Central memory CD8-positive, alpha-beta T cell (primary cell): ENCODE results near the gene SLC24A5.

ENCODE experiments used
- ATAC-seq: fragments of 150-1000 bp; cut with Tn5 transposase; replicated peaks from 2 replicates; pipeline ENCODE4 v1.10.0; 2022; ENCODE audit warnings: mild to moderate bottlenecking, moderate FRiP score, moderate number of reproducible peaks; ENCODE audit not compliant: poor library complexity, severe bottlenecking; ENCODE audit errors: extremely low read depth
- DNase-seq, 2 donors: peaks; one replicate each; pipeline ENCODE4 v3.0.0; 2021; ENCODE audit warnings: low spot score in 2 of 2
- H3K27ac Mint-ChIP-seq: one replicate; pipeline ENCODE4 v1.8.0; 2022; ENCODE audit warnings: low read depth, mild to moderate bottlenecking, moderate library complexity, mixed read lengths
- H3K27me3 Mint-ChIP-seq: one replicate; pipeline ENCODE4 v1.8.0; 2022; ENCODE audit warnings: mixed read lengths
- H3K36me3 Mint-ChIP-seq: one replicate; pipeline ENCODE4 v1.8.0; 2022; ENCODE audit warnings: mild to moderate bottlenecking, moderate library complexity, mixed read lengths; ENCODE audit not compliant: insufficient read depth
- H3K4me1 Mint-ChIP-seq: one replicate; pipeline ENCODE4 v1.8.0; 2022; ENCODE audit warnings: mixed read lengths
- H3K4me3 Mint-ChIP-seq: one replicate; pipeline ENCODE4 v1.8.0; 2022; ENCODE audit warnings: mild to moderate bottlenecking, moderate library complexity, mixed read lengths
- H3K9me3 Mint-ChIP-seq: one replicate; pipeline ENCODE4 v1.8.0; 2022; ENCODE audit warnings: mixed read lengths

The SLC24A5 gene

DNA sequence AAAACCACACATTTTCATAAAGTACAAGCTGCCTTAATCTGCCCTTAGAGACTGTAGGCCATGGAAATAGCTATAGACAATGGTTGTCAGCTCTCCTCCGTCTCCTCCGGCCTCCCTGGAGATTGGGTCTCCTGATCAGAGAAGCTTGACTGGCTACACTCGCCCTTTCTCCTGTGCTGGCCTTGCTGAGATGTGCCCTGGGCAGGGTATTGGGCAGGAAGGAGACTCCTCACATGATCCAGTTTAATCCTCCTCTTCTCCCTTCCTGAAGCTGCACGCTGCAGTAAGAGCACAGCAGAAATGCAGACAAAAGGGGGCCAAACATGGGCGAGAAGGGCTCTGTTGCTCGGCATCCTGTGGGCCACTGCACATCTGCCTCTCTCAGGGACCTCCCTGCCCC lies at the start of gene SLC24A5:
SLC24A5 (plus strand) TSS at position 246 of the 400 bp plus-strand sequence; CDS start at position 301, 55 bp downstream.
- Mint-ChIP-seq H3K27ac (no peak within 1 kb of the TSS), H3K36me3 (no peaks in the 10 kb centered on the region), H3K27me3 (peaks cover 20% of the 10 kb centered on the region), H3K4me3 (no peak within 1 kb of the TSS), H3K9me3 (peaks cover 5% of the 10 kb centered on the region), H3K4me1 (no peaks in the 10 kb centered on the region)
- DNase-seq (no peak), ATAC-seq (no peak)

DNA sequence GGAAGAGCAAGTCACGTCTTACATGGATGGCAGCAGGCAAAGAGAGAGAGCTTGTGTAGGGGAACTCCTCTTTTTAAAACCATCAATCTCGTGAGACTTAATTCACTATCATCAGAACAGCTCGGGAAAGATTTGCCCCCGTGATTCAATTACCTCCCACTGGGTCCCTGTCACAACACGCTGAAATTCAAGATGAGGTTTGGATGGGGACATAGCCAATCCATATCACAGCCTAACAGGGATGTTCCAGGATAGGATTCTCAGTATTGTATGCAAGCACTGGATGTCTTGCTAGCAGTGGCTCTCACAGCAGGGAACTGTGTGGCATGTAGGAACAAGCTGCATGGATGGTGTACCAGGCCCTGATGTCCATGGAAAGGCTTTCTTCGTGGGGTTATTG lies 47.8 kb upstream of the SLC24A5 start:
- DNase-seq (no peak), ATAC-seq (no peak)
- no peaks in the 10 kb centered on the region for H3K36me3 Mint-ChIP-seq
- no peaks in the 10 kb centered on the region for H3K9me3 Mint-ChIP-seq
- no peak overlapping the region for H3K4me3 Mint-ChIP-seq
- peaks cover 20% of the 10 kb centered on the region for H3K27me3 Mint-ChIP-seq
- no peak overlapping the region for H3K27ac Mint-ChIP-seq
- H3K4me1 Mint-ChIP-seq: no peaks in the 10 kb centered on the region

DNA sequence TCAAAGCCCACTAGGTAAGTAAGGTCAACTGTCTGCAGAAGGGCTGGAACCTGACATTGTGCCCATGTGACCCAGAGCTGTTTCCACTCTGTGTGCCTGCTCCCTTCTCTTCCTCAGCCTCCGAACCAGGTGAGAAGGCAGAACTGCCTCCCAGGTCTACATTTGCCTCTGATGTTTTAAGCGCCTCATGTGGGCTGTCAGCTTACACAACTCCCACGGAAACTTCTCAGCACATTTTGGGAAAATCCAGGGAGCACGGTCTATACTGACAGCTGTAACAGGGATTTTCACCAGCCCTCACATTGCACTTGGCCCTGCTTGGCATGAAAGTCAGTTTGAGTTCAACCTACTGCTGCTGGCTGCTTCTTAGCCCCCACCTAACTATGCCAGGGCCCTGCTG lies 46.9 kb upstream of the SLC24A5 start:
- H3K36me3 Mint-ChIP-seq: peaks cover 1% of the 10 kb centered on the region
- DNase-seq (no peak), ATAC-seq (no peak)
- no peak overlapping the region for H3K4me3 Mint-ChIP-seq
- no peaks in the 10 kb centered on the region for H3K4me1 Mint-ChIP-seq
- no peaks in the 10 kb centered on the region for H3K9me3 Mint-ChIP-seq
- no peak overlapping the region for H3K27ac Mint-ChIP-seq
- peaks cover 22% of the 10 kb centered on the region for H3K27me3 Mint-ChIP-seq

GRCh38 chr15:48076454-48076853 lies 44.3 kb upstream of the SLC24A5 start:
- Mint-ChIP-seq H3K4me1 (no peaks in the 10 kb centered on the region), H3K27ac (no peak overlapping the region), H3K36me3 (peaks cover 1% of the 10 kb centered on the region), H3K9me3 (no peaks in the 10 kb centered on the region), H3K4me3 (no peak overlapping the region), H3K27me3 (peaks cover 34% of the 10 kb centered on the region)
- ATAC-seq (no peak), DNase-seq (no peak)

DNA sequence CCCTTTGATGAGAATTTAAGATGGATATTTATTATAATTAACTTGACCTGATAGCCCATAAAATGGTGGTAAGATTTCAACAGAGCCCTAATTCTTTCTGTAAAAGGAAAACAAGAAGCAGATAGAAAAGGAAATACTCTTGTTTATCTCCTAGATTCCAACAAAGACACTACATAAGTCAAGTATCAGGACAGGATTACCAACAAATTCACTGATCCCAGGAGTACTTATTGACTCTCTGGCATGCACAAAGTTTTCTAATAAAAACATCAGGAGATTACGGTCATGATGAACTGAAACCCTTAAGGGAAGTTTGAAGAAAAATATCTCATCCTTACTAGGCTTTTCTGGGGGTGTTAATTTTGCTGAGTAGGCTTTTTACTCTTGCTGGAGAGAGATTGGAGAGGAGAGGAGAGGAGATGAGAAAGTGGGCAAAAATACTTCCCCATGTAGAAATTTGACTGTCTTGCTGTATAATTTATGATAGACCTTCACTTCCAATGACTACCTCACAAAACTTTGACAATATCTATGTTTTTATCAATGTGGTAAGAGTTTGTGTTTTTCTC lies 43.1 kb upstream of the SLC24A5 start:
- peaks cover 34% of the 10 kb centered on the region for H3K27me3 Mint-ChIP-seq
- H3K4me1 Mint-ChIP-seq: no peaks in the 10 kb centered on the region

DNA sequence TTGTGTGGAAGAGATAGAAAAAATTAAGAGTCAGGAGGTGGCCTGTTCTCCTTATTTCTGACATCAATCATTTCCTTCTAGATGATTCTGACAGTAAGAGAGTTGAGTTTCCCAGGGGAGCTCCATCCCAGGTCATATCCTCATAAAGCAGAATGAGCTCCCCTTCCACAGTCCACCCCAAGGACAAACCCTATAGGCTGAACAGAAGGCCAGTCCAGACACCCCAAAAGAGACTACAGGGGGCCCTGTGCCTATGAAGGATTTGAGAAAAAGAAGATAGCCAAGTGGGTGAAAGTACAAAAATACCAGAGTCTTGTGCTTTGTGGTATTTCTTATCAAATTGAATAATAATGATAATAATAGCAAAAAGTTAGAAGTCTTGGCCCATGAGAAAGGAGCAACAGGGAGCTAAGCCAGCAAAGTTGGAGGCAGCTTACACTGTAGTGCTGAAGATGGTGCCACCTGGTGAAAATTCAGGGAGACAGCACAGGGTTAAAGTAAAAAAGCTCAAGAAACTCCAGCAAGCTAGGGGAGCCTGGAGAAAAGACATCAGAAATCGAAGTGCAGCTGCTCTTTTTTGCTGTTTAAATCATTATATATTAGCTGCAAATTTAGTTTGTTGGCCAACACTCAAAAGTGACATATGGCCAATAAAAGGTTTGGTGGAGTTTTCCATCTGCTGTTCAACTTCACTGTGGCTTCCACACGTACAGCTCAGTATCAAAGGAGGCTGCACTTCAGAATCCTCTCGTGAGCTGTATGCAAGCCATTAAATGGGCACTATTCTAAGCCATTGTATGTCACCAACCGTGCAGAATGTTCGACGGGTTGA lies 35.8 kb upstream of the SLC24A5 start:
- ATAC-seq: no peak
- Mint-ChIP-seq H3K27ac (no peak overlapping the region), H3K4me3 (no peak overlapping the region), H3K4me1 (no peaks in the 10 kb centered on the region), H3K36me3 (no peaks in the 10 kb centered on the region), H3K27me3 (peaks cover 9% of the 10 kb centered on the region), H3K9me3 (peaks cover 6% of the 10 kb centered on the region)
- no peak for DNase-seq

More for the DNA sequence above, 43.1 kb upstream of the SLC24A5 start:
- no peak for DNase-seq
- no peak for ATAC-seq
- Mint-ChIP-seq H3K36me3 (peaks cover 1% of the 10 kb centered on the region), H3K9me3 (peaks cover 6% of the 10 kb centered on the region), H3K27ac (no peak overlapping the region), H3K4me3 (no peak overlapping the region)

DNA sequence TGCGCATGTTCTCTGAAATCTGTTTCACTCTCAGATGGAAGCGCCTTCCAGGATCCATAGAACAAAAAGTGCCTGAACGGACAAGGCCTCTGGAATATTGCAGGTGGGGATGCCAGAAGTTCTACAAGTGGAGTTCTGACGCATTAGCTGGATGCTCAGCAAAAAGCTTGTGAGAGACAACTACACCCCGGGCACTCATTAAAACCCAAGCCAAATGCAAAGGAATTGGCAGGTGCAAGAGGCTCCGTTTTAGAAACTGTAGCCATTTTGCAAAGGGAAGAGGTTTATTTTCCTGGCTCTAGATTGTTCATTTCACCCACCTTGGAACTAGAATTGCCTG lies 35.2 kb upstream of the SLC24A5 start:
- no peak overlapping the region for H3K27ac Mint-ChIP-seq
- peaks cover 3% of the 10 kb centered on the region for H3K27me3 Mint-ChIP-seq
- DNase-seq (no peak), ATAC-seq (no peak)
- H3K36me3 Mint-ChIP-seq: no peaks in the 10 kb centered on the region
- peaks cover 6% of the 10 kb centered on the region for H3K9me3 Mint-ChIP-seq
- H3K4me3 Mint-ChIP-seq: no peak overlapping the region
- H3K4me1 Mint-ChIP-seq: no peaks in the 10 kb centered on the region

DNA sequence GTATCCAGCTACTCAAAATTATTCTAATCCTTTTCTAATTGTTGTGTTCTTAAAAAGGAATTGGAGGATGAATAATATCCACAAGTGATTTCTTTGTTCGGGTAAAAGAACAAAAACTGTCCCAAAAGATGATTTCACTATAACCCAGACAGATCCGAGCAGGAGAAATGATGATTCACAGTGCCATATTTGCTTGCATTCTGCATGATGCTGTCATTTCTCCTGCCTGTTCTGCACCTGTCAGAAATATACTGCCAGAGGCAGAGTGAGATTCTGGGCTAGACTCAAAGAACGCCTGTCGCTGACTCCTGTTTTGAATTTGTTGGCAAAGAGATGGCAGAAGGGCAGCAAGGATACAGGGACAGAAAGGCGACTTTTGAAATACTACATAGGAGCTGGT lies 34.7 kb upstream of the SLC24A5 start:
- H3K27ac Mint-ChIP-seq: no peak overlapping the region
- H3K9me3 Mint-ChIP-seq: peaks cover 6% of the 10 kb centered on the region
- no peak overlapping the region for H3K4me3 Mint-ChIP-seq
- no peaks in the 10 kb centered on the region for H3K36me3 Mint-ChIP-seq
- no peaks in the 10 kb centered on the region for H3K4me1 Mint-ChIP-seq
- ATAC-seq: no peak
- DNase-seq: no peak
- H3K27me3 Mint-ChIP-seq: no peaks in the 10 kb centered on the region

- H3K27ac Mint-ChIP-seq: no peak overlapping the region
- ATAC-seq (no peak), DNase-seq (no peak)
- H3K36me3 Mint-ChIP-seq: no peaks in the 10 kb centered on the region
- H3K9me3 Mint-ChIP-seq: peaks cover 6% of the 10 kb centered on the region
- no peak overlapping the region for H3K4me3 Mint-ChIP-seq
- no peaks in the 10 kb centered on the region for H3K27me3 Mint-ChIP-seq
- no peaks in the 10 kb centered on the region for H3K4me1 Mint-ChIP-seq
Observed at GRCh38 chr15:48086576-48086975, 34.2 kb upstream of the SLC24A5 start.

DNA sequence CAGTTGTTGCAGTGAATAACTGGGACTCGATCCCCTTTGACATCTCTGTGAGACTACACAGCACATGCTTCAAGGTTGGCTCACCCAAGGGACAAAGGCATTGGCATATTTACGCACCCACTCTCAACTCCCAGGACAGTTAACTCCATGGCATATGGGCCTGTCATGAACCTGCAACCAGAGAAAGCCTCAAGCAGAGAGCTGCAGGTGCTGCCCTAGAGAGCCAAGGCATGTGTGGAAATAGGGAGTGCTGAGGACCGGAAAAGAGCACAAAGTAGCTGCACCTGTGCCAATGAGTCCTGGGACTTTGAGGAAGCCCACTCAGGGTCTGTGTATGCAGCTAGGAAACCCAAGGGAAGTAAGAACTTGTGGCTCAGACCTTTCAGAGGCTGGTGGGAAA lies 32.9 kb upstream of the SLC24A5 start:
- Mint-ChIP-seq H3K27me3 (no peaks in the 10 kb centered on the region), H3K4me3 (no peak overlapping the region), H3K4me1 (no peaks in the 10 kb centered on the region), H3K27ac (no peak overlapping the region), H3K36me3 (no peaks in the 10 kb centered on the region), H3K9me3 (no peaks in the 10 kb centered on the region)
- ATAC-seq (no peak), DNase-seq (no peak)

- DNase-seq: no peak
- no peak overlapping the region for H3K4me3 Mint-ChIP-seq
- no peaks in the 10 kb centered on the region for H3K4me1 Mint-ChIP-seq
- H3K36me3 Mint-ChIP-seq: no peaks in the 10 kb centered on the region
- H3K9me3 Mint-ChIP-seq: no peaks in the 10 kb centered on the region
- no peak for ATAC-seq
- H3K27ac Mint-ChIP-seq: no peak overlapping the region
- peaks cover 3% of the 10 kb centered on the region for H3K27me3 Mint-ChIP-seq
Observed at GRCh38 chr15:48089702-48090101, 31.1 kb upstream of the SLC24A5 start.

- H3K9me3 Mint-ChIP-seq: no peaks in the 10 kb centered on the region
- no peak for DNase-seq
- ATAC-seq: no peak
- H3K4me1 Mint-ChIP-seq: no peaks in the 10 kb centered on the region
- H3K36me3 Mint-ChIP-seq: no peaks in the 10 kb centered on the region
- no peak overlapping the region for H3K27ac Mint-ChIP-seq
- peaks cover 7% of the 10 kb centered on the region for H3K27me3 Mint-ChIP-seq
- H3K4me3 Mint-ChIP-seq: no peak overlapping the region
Observed at GRCh38 chr15:48090115-48090514, 30.7 kb upstream of the SLC24A5 start.

GRCh38 chr15:48090666-48091065 lies 30.1 kb upstream of the SLC24A5 start:
- DNase-seq (no peak), ATAC-seq (no peak)
- H3K4me1 Mint-ChIP-seq: no peaks in the 10 kb centered on the region

More at GRCh38 chr15:48090666-48091065, 30.1 kb upstream of the SLC24A5 start:
- Mint-ChIP-seq H3K27me3 (peaks cover 12% of the 10 kb centered on the region), H3K9me3 (no peaks in the 10 kb centered on the region), H3K27ac (no peak overlapping the region), H3K36me3 (no peaks in the 10 kb centered on the region), H3K4me3 (no peak overlapping the region)
